ENCODE data around the gene ZDHHC16.

GRCh38 chr10:97497572-97498075 lies 51.6 kb downstream of the ZDHHC16 start:
- TF ChIP-seq POLR2A (IDR thresholded peaks at IDR 0.05; ENCODE audit: low read depth, low read length) = peak; percentile 88
- peak; percentile 90 for TF ChIP-seq TAF1 (IDR thresholded peaks at IDR 0.05; ENCODE audit: low read depth, low read length)
- TF ChIP-seq POLR2AphosphoS5 (IDR thresholded peaks at IDR 0.05; ENCODE audit: low read depth, low read length) = peak; percentile 96
- no peak for TF ChIP-seq PAX5 (IDR thresholded peaks at IDR 0.05; ENCODE audit: insufficient read depth, low read length, severe bottlenecking)
